ENCODE data around the gene POMT1. TPM values are rescaled to one million over a fixed set of nuclear protein-coding genes. Genes with fewer than 3 reads are reported as not detected.

POMT1 gene
- total RNA-seq, 2 donors from 2014 or later, result 13.7 to 16.4 TPM

GRCh38 chr9:131474711-131475110 is 28.0 kb upstream of the POMT1 start:
- Histone ChIP-seq H3K9me3 (no peaks in the 10 kb centered on the region), H3K27ac (peak overlapping the region in 1 of 2 donors; percentile 8), H3K4me3 (no peak overlapping the region), H3K27me3 (no peaks in the 10 kb centered on the region), H3K36me3 (peaks cover 100% of the 10 kb centered on the region), H3K4me1 (peaks cover 0 to 15% of the 10 kb centered on the region in 2 donors)
- DNase-seq (ENCODE audit: low spot score), result no peak
- TF ChIP-seq, protein P1, sequence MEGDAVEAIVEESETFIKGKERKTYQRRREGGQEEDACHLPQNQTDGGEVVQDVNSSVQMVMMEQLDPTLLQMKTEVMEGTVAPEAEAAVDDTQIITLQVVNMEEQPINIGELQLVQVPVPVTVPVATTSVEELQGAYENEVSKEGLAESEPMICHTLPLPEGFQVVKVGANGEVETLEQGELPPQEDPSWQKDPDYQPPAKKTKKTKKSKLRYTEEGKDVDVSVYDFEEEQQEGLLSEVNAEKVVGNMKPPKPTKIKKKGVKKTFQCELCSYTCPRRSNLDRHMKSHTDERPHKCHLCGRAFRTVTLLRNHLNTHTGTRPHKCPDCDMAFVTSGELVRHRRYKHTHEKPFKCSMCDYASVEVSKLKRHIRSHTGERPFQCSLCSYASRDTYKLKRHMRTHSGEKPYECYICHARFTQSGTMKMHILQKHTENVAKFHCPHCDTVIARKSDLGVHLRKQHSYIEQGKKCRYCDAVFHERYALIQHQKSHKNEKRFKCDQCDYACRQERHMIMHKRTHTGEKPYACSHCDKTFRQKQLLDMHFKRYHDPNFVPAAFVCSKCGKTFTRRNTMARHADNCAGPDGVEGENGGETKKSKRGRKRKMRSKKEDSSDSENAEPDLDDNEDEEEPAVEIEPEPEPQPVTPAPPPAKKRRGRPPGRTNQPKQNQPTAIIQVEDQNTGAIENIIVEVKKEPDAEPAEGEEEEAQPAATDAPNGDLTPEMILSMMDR (IDR thresholded peaks at IDR 0.05), result no peak

DNA sequence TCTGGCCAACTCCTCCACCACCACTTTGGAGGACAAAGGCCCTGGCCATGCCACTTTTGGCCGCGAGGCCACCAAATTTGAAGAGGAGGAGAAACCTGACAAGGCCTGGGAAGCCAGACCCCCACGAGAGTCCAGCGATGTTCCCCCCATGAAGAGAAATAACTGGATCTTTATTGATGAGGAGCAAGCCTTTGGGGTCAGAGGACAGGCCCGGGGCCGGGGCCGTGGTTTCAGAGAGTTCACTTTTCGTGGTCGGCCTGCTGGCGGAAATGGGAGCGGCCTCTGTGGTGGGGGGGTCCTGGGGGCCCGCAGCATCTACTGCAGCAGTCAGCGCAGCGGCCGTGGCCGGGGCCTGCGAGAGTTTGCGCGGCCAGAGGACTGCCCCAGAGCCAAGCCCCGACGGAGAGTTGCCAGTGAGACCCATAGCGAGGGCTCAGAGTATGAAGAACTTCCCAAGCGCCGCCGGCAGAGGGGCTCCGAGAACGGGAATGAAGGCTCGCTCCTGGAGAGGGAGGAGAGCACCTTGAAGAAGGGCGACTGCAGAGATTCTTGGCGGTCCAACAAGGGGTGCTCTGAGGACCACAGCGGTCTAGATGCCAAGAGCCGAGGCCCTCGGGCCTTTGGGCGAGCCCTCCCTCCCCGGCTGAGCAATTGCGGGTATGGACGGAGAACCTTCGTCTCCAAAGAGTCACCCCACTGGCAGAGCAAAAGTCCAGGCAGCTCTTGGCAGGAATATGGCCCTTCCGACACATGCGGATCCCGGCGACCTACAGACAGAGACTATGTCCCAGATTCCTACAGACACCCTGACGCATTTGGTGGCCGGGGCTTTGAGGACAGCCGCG is 27.4 kb upstream of the POMT1 start:
- no peak for DNase-seq (ENCODE audit: low spot score)
- Histone ChIP-seq H3K36me3 (peaks cover 100% of the 10 kb centered on the region), H3K4me3 (no peak overlapping the region), H3K4me1 (peaks cover 0 to 15% of the 10 kb centered on the region in 2 donors), H3K27me3 (no peaks in the 10 kb centered on the region), H3K9me3 (no peaks in the 10 kb centered on the region), H3K27ac (peak overlapping the region; percentile 66 to 73)
- TF ChIP-seq, protein P1 (IDR thresholded peaks at IDR 0.05), result no peak

GRCh38 chr9:131475956-131476776 is 26.6 kb upstream of the POMT1 start:
- peaks cover 99% of the 10 kb centered on the region for H3K36me3 ChIP-seq
- no peaks in the 10 kb centered on the region for H3K27me3 ChIP-seq
- H3K4me3 ChIP-seq, result no peak overlapping the region
- TF ChIP-seq, protein P1 (IDR thresholded peaks at IDR 0.05), result peak; percentile 48 to 66
- H3K27ac ChIP-seq, result peak overlapping the region; percentile 66 to 73
- H3K9me3 ChIP-seq, result no peaks in the 10 kb centered on the region
- peaks cover 0 to 15% of the 10 kb centered on the region in 2 donors for H3K4me1 ChIP-seq
- DNase-seq (ENCODE audit: low spot score), result no peak

DNA sequence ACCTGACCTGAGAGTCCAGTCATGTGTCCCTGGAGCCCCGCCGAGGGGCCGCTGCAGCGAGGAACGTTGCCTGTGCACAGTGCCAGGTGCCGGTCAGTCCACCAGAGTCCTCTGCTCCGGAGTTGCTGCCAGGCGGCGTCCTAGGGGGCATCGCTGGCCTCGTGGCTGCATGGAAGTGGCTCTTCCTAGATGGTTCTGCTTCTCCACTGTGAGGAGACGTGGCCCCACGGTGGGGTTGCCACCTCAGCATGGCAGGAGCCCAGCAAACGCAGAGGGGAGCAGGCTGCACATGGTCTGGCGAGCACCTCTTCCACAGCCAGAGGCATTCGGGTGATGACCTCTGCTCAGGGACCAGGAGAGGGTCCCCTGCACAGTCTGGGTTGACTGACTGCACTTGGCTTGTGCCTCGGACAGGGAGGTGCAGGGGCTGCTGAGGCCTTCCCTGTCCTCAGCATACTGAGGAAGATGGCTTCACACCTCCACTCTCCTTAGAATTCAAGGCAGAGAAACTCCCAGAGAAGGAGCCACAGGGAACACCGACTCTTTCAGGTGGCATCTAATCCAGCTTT is 25.9 kb upstream of the POMT1 start:
- TF ChIP-seq, protein P1 (IDR thresholded peaks at IDR 0.05), result no peak
- H3K36me3 ChIP-seq, result peaks cover 97% of the 10 kb centered on the region
- H3K27ac ChIP-seq, result peak overlapping the region; percentile 57 to 73
- no peak overlapping the region for H3K4me3 ChIP-seq
- no peaks in the 10 kb centered on the region for H3K9me3 ChIP-seq
- no peaks in the 10 kb centered on the region for H3K27me3 ChIP-seq
- no peak for DNase-seq (ENCODE audit: low spot score)
- H3K4me1 ChIP-seq, result peaks cover 0 to 21% of the 10 kb centered on the region in 2 donors

DNA sequence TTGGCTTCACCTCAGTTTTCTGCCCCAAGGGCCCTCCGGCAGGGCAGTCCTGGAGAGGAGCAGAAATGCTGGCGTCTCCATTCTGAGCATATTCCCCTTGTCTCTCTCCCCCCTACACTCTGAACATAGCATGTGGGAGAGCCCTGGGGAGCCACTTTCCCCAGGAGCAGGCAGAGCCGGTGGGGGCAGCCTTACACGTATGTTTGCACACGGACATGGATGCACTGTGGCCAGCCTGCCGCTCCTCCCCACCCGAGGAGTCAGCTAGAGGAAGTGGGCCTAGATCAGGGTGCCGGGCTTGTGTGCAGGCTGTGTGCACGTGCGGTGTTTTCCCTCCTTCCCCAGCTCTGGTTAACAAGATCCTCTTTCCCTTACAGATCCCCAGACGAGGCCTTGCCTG is 25.4 kb upstream of the POMT1 start:
- peaks cover 0 to 26% of the 10 kb centered on the region in 2 donors for H3K4me1 ChIP-seq
- TF ChIP-seq, protein P1 (IDR thresholded peaks at IDR 0.05), result no peak
- peak overlapping the region; percentile 57 to 61 for H3K27ac ChIP-seq
- no peak for DNase-seq (ENCODE audit: low spot score)
- no peaks in the 10 kb centered on the region for H3K9me3 ChIP-seq
- peaks cover 97% of the 10 kb centered on the region for H3K36me3 ChIP-seq
- no peak overlapping the region for H3K4me3 ChIP-seq
- H3K27me3 ChIP-seq, result no peaks in the 10 kb centered on the region

Data from right atrium auricular region (tissue), 2 donors.